Thoracic aorta (tissue), 2 donors: ENCODE measurements around the gene CHPF2. TPM values are rescaled to one million over a fixed set of nuclear protein-coding genes. Genes with fewer than 3 reads are reported as not detected.

ENCODE experiments used
- ATAC-seq: fragments of 150-250 bp; one replicate; pipeline ENCODE4 v1.8.0; 2017; ENCODE audit warnings: low read depth; ENCODE audit not compliant: insufficient number of reproducible peaks, low FRiP score
- DNase-seq: peaks from one replicate; pipeline ENCODE4 v3.0.0-alpha.2; 2020; ENCODE audit warnings: low spot score
- H3K27ac ChIP-seq, 2 donors: fragments of 200-600 bp; sonication (generic); 1 replicate in 1 of 2; 2 replicates in 1 of 2; pipeline ENCODE4 v1.5.1; 2016; ENCODE audit warnings: mild to moderate bottlenecking in 2 of 2, moderate library complexity in 2 of 2
- H3K27me3 ChIP-seq: fragments of 200-600 bp; sonication (generic); replicated peaks from 2 replicates; pipeline ENCODE4 v1.6.0; 2016; ENCODE audit warnings: mild to moderate bottlenecking; ENCODE audit not compliant: insufficient read depth
- H3K36me3 ChIP-seq: fragments of 200-600 bp; sonication (generic); one replicate; pipeline ENCODE4 v1.5.1; 2016
- H3K4me1 ChIP-seq, 2 donors: fragments of 200-600 bp; sonication (generic); 1 replicate in 1 of 2; 2 replicates in 1 of 2; pipeline versions ENCODE4 v1.5.1 to v1.6.0; 2016; ENCODE audit warnings: low read depth in 2 of 2, mild to moderate bottlenecking in 1 of 2; ENCODE audit not compliant: control insufficient read depth in 1 of 2
- H3K4me3 ChIP-seq: fragments of 200-600 bp; sonication (generic); 2 replicates; pipeline ENCODE4 v1.5.1; 2016; ENCODE audit warnings: mild to moderate bottlenecking
- H3K9me3 ChIP-seq: fragments of 200-600 bp; sonication (generic); 2 replicates; pipeline ENCODE4 v1.5.1; 2016
- total RNA-seq, 2 donors: library from RNA; depleted of rRNA; stranded (reverse); fragments of >200 nt; gene quantifications; one replicate each; pipeline versions ENCODE4 v1.1.0 to v1.2.3, GENCODE V29; 2016
- TF ChIP-seq, protein P1 (sequence below): fragments of 200-600 bp; sonication (generic); IDR thresholded peaks from one replicate; pipeline ENCODE4 v1.5.1; 2019; ENCODE audit warnings: antibody characterized with exemption

Gene CHPF2
- total RNA-seq, 2 donors from 2014 or later: 78.9 to 85.3 TPM

- H3K4me3 ChIP-seq: no peak overlapping the region
- ATAC-seq: no peak
- TF ChIP-seq, protein P1, sequence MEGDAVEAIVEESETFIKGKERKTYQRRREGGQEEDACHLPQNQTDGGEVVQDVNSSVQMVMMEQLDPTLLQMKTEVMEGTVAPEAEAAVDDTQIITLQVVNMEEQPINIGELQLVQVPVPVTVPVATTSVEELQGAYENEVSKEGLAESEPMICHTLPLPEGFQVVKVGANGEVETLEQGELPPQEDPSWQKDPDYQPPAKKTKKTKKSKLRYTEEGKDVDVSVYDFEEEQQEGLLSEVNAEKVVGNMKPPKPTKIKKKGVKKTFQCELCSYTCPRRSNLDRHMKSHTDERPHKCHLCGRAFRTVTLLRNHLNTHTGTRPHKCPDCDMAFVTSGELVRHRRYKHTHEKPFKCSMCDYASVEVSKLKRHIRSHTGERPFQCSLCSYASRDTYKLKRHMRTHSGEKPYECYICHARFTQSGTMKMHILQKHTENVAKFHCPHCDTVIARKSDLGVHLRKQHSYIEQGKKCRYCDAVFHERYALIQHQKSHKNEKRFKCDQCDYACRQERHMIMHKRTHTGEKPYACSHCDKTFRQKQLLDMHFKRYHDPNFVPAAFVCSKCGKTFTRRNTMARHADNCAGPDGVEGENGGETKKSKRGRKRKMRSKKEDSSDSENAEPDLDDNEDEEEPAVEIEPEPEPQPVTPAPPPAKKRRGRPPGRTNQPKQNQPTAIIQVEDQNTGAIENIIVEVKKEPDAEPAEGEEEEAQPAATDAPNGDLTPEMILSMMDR: no peak
- H3K36me3 ChIP-seq: no peaks in the 10 kb centered on the region
- H3K4me1 ChIP-seq: no peaks in the 10 kb centered on the region
- H3K27ac ChIP-seq: no peak overlapping the region
- no peaks in the 10 kb centered on the region for H3K27me3 ChIP-seq
- DNase-seq: no peak
- no peaks in the 10 kb centered on the region for H3K9me3 ChIP-seq
These were observed 26.6 kb upstream of the CHPF2 start for GRCh38 chr7:151205730-151206129.

DNA sequence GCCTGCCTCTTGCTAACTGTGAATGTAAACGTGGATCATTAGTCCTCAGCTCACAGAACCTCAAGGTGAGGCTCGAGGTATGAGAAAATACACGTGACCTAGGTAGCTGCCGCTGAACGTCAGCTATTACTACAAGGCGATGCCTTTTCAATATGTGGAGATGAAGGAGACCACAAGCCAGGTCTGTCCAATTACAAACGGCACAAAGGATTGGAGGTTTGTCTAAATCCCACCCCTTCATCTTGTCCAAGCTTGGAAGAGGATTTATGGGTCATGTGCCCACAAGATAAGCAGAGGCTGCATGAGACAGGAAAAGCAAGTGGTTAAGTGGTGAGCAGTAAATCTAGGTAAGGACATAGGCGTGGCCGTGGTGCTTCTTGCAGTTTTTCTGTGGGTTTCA is 25.4 kb upstream of the CHPF2 start:
- Histone ChIP-seq H3K27me3 (no peaks in the 10 kb centered on the region), H3K27ac (no peak overlapping the region), H3K36me3 (no peaks in the 10 kb centered on the region), H3K9me3 (no peaks in the 10 kb centered on the region), H3K4me1 (no peaks in the 10 kb centered on the region), H3K4me3 (no peak overlapping the region)
- TF ChIP-seq, protein P1: no peak
- no peak for DNase-seq
- ATAC-seq: no peak

DNA sequence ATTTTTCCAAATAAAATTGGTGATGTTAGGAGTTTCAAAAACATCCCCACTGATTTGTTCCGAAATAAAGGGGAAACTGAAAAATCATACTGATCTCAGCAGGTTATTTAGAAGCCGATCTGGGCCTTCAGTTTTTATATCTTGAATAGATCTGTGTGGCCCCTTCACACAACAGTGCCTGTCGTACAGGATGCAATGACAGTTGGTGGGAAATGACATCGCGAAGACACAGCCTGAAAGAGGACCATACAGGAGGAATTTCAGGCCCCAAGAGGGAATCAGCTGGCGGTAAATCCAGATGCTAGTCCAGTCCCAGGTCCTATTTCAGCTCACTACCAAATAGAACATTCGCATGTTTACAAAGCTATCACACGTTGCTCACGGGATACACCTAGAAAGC is 25.0 kb upstream of the CHPF2 start:
- Histone ChIP-seq H3K4me1 (no peaks in the 10 kb centered on the region), H3K4me3 (no peak overlapping the region), H3K27ac (no peak overlapping the region), H3K9me3 (no peaks in the 10 kb centered on the region), H3K27me3 (no peaks in the 10 kb centered on the region), H3K36me3 (no peaks in the 10 kb centered on the region)
- DNase-seq (no peak), ATAC-seq (no peak)
- TF ChIP-seq, protein P1: no peak

DNA sequence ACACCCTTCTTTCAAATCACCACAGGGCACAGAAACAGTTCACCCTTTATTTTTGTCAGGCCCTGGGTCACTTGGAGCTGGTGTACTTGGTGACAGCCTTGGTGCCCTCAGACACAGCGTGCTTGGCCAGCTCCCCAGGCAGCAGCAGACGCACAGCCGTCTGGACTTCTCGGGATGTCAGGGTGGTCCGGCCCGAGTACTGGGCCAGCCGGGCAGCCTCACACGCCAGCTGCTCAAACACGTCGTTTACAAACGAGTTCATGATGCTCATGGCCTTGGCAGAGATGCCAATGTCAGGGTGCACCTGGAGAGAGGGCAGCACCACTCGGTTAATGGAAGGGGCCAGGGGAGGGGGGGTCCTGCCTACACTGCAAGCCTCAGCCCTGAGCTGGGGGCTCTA is 24.5 kb upstream of the CHPF2 start:
- H3K27ac ChIP-seq: no peak overlapping the region
- H3K4me3 ChIP-seq: no peak overlapping the region
- peaks cover under 1% of the 10 kb centered on the region for H3K36me3 ChIP-seq
- H3K27me3 ChIP-seq: no peaks in the 10 kb centered on the region
- ATAC-seq: no peak
- no peaks in the 10 kb centered on the region for H3K4me1 ChIP-seq
- H3K9me3 ChIP-seq: no peaks in the 10 kb centered on the region
- TF ChIP-seq, protein P1: no peak
- no peak for DNase-seq

DNA sequence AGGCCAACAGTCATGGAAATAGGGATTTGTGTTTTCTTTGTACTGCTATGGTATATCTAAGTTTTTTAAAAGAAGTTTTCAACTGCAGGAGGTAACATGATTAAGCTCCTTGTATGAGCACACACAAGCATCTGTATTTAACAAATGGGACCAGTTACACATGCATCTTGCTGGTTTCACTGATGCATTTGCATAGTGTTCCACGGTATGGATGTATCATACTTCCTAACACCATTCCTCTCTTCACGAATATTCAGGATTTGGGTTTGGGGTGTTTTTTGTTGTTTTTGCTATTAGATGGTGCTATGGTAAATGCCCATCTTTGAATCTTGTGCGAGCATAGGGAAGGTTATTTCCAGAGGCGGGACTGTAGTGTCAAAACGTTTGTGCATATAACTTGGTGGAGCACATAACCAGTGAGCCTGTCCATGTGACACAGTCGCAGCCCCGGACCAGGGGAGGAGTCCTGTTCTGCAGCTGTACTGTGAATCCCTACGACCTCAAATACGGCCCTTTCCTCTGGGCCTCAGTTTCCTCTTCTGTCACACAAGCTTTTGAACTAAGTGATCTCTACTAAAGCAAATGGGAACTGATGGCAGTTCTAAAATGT is 23.9 kb upstream of the CHPF2 start:
- ATAC-seq (no peak), DNase-seq (no peak)
- Histone ChIP-seq H3K36me3 (peaks cover 6% of the 10 kb centered on the region), H3K9me3 (no peaks in the 10 kb centered on the region), H3K4me3 (no peak overlapping the region), H3K27me3 (no peaks in the 10 kb centered on the region), H3K27ac (no peak overlapping the region), H3K4me1 (no peaks in the 10 kb centered on the region)
- TF ChIP-seq, protein P1: no peak
